Fibroblast of mammary gland (primary cell): Measurements from ENCODE around the gene LIPE.

Experiments
- DNase-seq: peaks from one replicate; pipeline ENCODE4 v3.0.0-alpha.2; 2010; ENCODE audit warnings: low read depth
- H3K4me3 ChIP-seq: 2 replicates; pipeline ENCODE4 v1.5.1; 2011; ENCODE audit warnings: low read depth, mild to moderate bottlenecking, low read length, moderate library complexity; ENCODE audit not compliant: control insufficient read depth
- CTCF ChIP-seq: conservative IDR thresholded peaks from 2 replicates; pipeline ENCODE4 v1.5.1; 2011; ENCODE audit warnings: low read depth, low read length, inconsistent platforms; ENCODE audit not compliant: control insufficient read depth, insufficient read depth

LIPE gene

GRCh38 chr19:42361545-42361910, 65.7 kb downstream of the LIPE start:
- H3K4me3 ChIP-seq: no peak overlapping the region
- TF ChIP-seq CTCF: no peak
- no peak for DNase-seq

GRCh38 chr19:42360787-42361544, 66.2 kb downstream of the LIPE start:
- no peak for TF ChIP-seq CTCF
- no peak overlapping the region for H3K4me3 ChIP-seq
- DNase-seq: no peak

- no peak overlapping the region for H3K4me3 ChIP-seq
- TF ChIP-seq CTCF: no peak
- no peak for DNase-seq
Measured at GRCh38 chr19:42357290-42357689, 69.9 kb downstream of the LIPE start.

- H3K4me3 ChIP-seq: no peak overlapping the region
- DNase-seq: no peak
- TF ChIP-seq CTCF: no peak
Measured at GRCh38 chr19:42356686-42357085, 70.5 kb downstream of the LIPE start.

GRCh38 chr19:42355896-42356295, 71.3 kb downstream of the LIPE start:
- DNase-seq: no peak
- TF ChIP-seq CTCF: no peak
- H3K4me3 ChIP-seq: no peak overlapping the region

GRCh38 chr19:42353341-42354015, 73.7 kb downstream of the LIPE start:
- DNase-seq: no peak
- TF ChIP-seq CTCF: no peak
- H3K4me3 ChIP-seq: no peak overlapping the region
